ENCODE results near the gene SYK. TPM values are rescaled to one million over a fixed set of nuclear protein-coding genes. Genes with fewer than 3 reads are reported as not detected.

Gene SYK
- total RNA-seq, 6 experiments from 2014 or later = 3.0 to 10.9 (median 3.7) TPM

- H3K36me3 ChIP-seq = no peaks in the 10 kb centered on the region
- TF ChIP-seq CTCF (IDR thresholded peaks at IDR 0.05) (no peak), POLR2A (IDR thresholded peaks at IDR 0.05) (no peak)
- WGBS (ENCODE audit: insufficient coverage, low coverage, low lambda C conversion rate, missing lambda C conversion rate) = no CpG with 5 or more reads among the region's 1 CpG
- DNase-seq (no peak), ATAC-seq (no peak)
- intact Hi-C loops (cut with DNase I) = no loop called here
- no peak overlapping the region for H3K4me3 ChIP-seq
- H3K27ac ChIP-seq = no peak overlapping the region
- H3K4me1 ChIP-seq = no peaks in the 10 kb centered on the region
- no peaks in the 10 kb centered on the region for H3K27me3 ChIP-seq
- H3K9me3 ChIP-seq = no peaks in the 10 kb centered on the region
These were observed 138.7 kb downstream of the SYK start for GRCh38 chr9:90940280-90940679.

GRCh38 chr9:90941661-90942060 is 140.0 kb downstream of the SYK start:
- intact Hi-C loops (cut with DNase I) = no loop called here
- WGBS (ENCODE audit: insufficient coverage, low coverage, low lambda C conversion rate, missing lambda C conversion rate) = 76% methylated on average over 4 of the region's 5 CpGs
- TF ChIP-seq POLR2A (IDR thresholded peaks at IDR 0.05) (no peak), CTCF (IDR thresholded peaks at IDR 0.05) (no peak)

GRCh38 chr9:90942555-90942954 is 140.9 kb downstream of the SYK start:
- H3K27ac ChIP-seq = no peak overlapping the region
- no peak overlapping the region for H3K4me3 ChIP-seq
- intact Hi-C loops (cut with DNase I) = no loop called here
- no peaks in the 10 kb centered on the region for H3K36me3 ChIP-seq
- H3K9me3 ChIP-seq = no peaks in the 10 kb centered on the region
- H3K4me1 ChIP-seq = no peaks in the 10 kb centered on the region
- WGBS (ENCODE audit: insufficient coverage, low coverage, low lambda C conversion rate, missing lambda C conversion rate) = 50% methylated on average over 1 of the region's 7 CpGs
- no peak for TF ChIP-seq POLR2A (IDR thresholded peaks at IDR 0.05)
- no peak for TF ChIP-seq CTCF (IDR thresholded peaks at IDR 0.05)
- DNase-seq (no peak), ATAC-seq (no peak)
- no peaks in the 10 kb centered on the region for H3K27me3 ChIP-seq

More at GRCh38 chr9:90941661-90942060, 140.0 kb downstream of the SYK start:
- Histone ChIP-seq H3K36me3 (no peaks in the 10 kb centered on the region), H3K27me3 (no peaks in the 10 kb centered on the region), H3K4me3 (no peak overlapping the region), H3K9me3 (no peaks in the 10 kb centered on the region), H3K27ac (no peak overlapping the region), H3K4me1 (no peaks in the 10 kb centered on the region)
- ATAC-seq (no peak), DNase-seq (no peak)

- intact Hi-C loops (cut with DNase I) = no loop called here
- Histone ChIP-seq H3K4me1 (no peaks in the 10 kb centered on the region), H3K36me3 (no peaks in the 10 kb centered on the region), H3K9me3 (no peaks in the 10 kb centered on the region), H3K4me3 (no peak overlapping the region), H3K27ac (no peak overlapping the region), H3K27me3 (no peaks in the 10 kb centered on the region)
- DNase-seq (no peak), ATAC-seq (peak in 1 of 4 donors; percentile 50)
- WGBS (ENCODE audit: insufficient coverage, low coverage, low lambda C conversion rate, missing lambda C conversion rate) = 45% methylated on average over 7 of the region's 7 CpGs
- TF ChIP-seq CTCF (IDR thresholded peaks at IDR 0.05) = no peak
- no peak for TF ChIP-seq POLR2A (IDR thresholded peaks at IDR 0.05)
These were observed 141.7 kb downstream of the SYK start for GRCh38 chr9:90943341-90943740.

GRCh38 chr9:90945336-90945735 is 143.7 kb downstream of the SYK start:
- intact Hi-C loops (cut with DNase I) = no loop called here
- Histone ChIP-seq H3K9me3 (no peaks in the 10 kb centered on the region), H3K27me3 (no peaks in the 10 kb centered on the region), H3K36me3 (no peaks in the 10 kb centered on the region), H3K4me1 (no peaks in the 10 kb centered on the region), H3K27ac (no peak overlapping the region), H3K4me3 (no peak overlapping the region)
- no peak for TF ChIP-seq POLR2A (IDR thresholded peaks at IDR 0.05)
- DNase-seq (no peak), ATAC-seq (no peak)
- WGBS (ENCODE audit: insufficient coverage, low coverage, low lambda C conversion rate, missing lambda C conversion rate) = 71% methylated on average over 1 of the region's 2 CpGs
